HPDE6-E6E7 (cell line): ENCODE measurements around the gene TTK.

Source experiments
- DNase-seq: peaks from one replicate; pipeline ENCODE4 v3.0.0; 2011; ENCODE audit warnings: missing footprints; ENCODE audit errors: extremely low spot score

Gene TTK

GRCh38 chr6:80004173-80005072 lies at the start of gene TTK:
TTK (plus strand) TSS chr6:80004649; CDS start chr6:80005844, 1,195 bp downstream.
- peak; percentile 91 for DNase-seq

- no peak for DNase-seq
Observed at GRCh38 chr6:79954849-79955248, 49.6 kb upstream of the TTK start.

GRCh38 chr6:79964607-79965081 lies 39.8 kb upstream of the TTK start:
- DNase-seq, result no peak

- DNase-seq, result no peak
Observed at GRCh38 chr6:79967178-79967577, 37.3 kb upstream of the TTK start.

GRCh38 chr6:79969784-79970183 lies 34.7 kb upstream of the TTK start:
- no peak for DNase-seq

- DNase-seq, result no peak
Observed at GRCh38 chr6:79971193-79971592, 33.3 kb upstream of the TTK start.

GRCh38 chr6:79981652-79982051 lies 22.8 kb upstream of the TTK start:
- no peak for DNase-seq

- peak; percentile 34 for DNase-seq
Observed at GRCh38 chr6:79984261-79984660, 20.2 kb upstream of the TTK start.

- no peak for DNase-seq
Observed at GRCh38 chr6:79985128-79985527, 19.3 kb upstream of the TTK start.

GRCh38 chr6:79989641-79990040 lies 14.8 kb upstream of the TTK start:
- DNase-seq, result no peak

GRCh38 chr6:79993012-79993910 lies 11.2 kb upstream of the TTK start:
- no peak for DNase-seq

- no peak for DNase-seq
Observed at GRCh38 chr6:79993911-79994309, 10.5 kb upstream of the TTK start.

GRCh38 chr6:79997728-79998127 lies 6.7 kb upstream of the TTK start:
- DNase-seq, result no peak

GRCh38 chr6:80001337-80001736 lies 3.1 kb upstream of the TTK start:
- DNase-seq, result no peak

- no peak for DNase-seq
Observed at GRCh38 chr6:80003826-80004172, 650 bp upstream of the TTK start.

- no peak for DNase-seq
Observed at GRCh38 chr6:80005406-80005805, 957 bp downstream of the TTK start.

GRCh38 chr6:80006541-80006940 lies 2.1 kb downstream of the TTK start:
- DNase-seq, result no peak

GRCh38 chr6:80009531-80009930 lies 5.1 kb downstream of the TTK start:
- DNase-seq, result no peak

- DNase-seq, result no peak
Observed at GRCh38 chr6:80010288-80010687, 5.8 kb downstream of the TTK start.

GRCh38 chr6:80015839-80016435 lies 11.5 kb downstream of the TTK start:
- DNase-seq, result no peak

- no peak for DNase-seq
Observed at GRCh38 chr6:80020381-80021120, 16.1 kb downstream of the TTK start.
